Measurements from ENCODE around the gene SF1.

The SF1 gene

DNA sequence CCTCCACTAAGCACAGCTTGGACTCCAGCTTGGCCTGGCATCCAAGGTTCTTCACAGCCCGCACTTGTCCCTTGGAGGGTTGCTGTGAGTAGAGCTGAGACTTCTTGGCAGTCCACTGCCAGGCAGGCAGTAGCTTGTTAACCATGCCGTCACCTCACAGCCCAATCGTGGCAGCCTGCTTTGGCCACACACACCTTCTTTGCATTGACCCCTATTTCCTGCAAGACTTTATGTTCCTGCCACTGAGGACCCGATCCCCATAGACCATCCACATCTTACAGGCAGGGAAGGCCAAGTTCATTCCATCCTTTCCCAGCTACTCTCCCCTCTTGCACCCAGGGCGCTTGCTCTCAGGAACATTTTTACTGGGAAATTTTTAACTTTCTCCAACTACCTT, 16.1 kb downstream of the SF1 start:
- TF ChIP-seq, protein P1, sequence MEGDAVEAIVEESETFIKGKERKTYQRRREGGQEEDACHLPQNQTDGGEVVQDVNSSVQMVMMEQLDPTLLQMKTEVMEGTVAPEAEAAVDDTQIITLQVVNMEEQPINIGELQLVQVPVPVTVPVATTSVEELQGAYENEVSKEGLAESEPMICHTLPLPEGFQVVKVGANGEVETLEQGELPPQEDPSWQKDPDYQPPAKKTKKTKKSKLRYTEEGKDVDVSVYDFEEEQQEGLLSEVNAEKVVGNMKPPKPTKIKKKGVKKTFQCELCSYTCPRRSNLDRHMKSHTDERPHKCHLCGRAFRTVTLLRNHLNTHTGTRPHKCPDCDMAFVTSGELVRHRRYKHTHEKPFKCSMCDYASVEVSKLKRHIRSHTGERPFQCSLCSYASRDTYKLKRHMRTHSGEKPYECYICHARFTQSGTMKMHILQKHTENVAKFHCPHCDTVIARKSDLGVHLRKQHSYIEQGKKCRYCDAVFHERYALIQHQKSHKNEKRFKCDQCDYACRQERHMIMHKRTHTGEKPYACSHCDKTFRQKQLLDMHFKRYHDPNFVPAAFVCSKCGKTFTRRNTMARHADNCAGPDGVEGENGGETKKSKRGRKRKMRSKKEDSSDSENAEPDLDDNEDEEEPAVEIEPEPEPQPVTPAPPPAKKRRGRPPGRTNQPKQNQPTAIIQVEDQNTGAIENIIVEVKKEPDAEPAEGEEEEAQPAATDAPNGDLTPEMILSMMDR (conservative IDR thresholded peaks at IDR 0.05; ENCODE audit: low read length) = no peak
- TF ChIP-seq EZH2phosphoT487 (IDR thresholded peaks at IDR 0.05; ENCODE audit: borderline replicate concordance) = no peak
- H3F3A ChIP-seq (ENCODE audit: low read depth) = peaks cover 25% of the 10 kb centered on the region
- H3K36me3 ChIP-seq (ENCODE audit: insufficient read depth, low read length) = peaks cover 48% of the 10 kb centered on the region
- peaks cover 40% of the 10 kb centered on the region for H3K79me2 ChIP-seq (ENCODE audit: insufficient read depth, low read length)
- no peak overlapping the region for H3K4me3 ChIP-seq (ENCODE audit: low read length, poor library complexity, severe bottlenecking)
- no peaks in the 10 kb centered on the region for H3K9me3 ChIP-seq (ENCODE audit: insufficient read depth, low read depth, low read length)
- peaks cover 61% of the 10 kb centered on the region for H4K20me1 ChIP-seq (ENCODE audit: insufficient read depth, low read length, poor library complexity, severe bottlenecking)
- H3K9ac ChIP-seq (ENCODE audit: low read depth, low read length, poor library complexity, severe bottlenecking) = peak overlapping the region; percentile 38
- no peak overlapping the region for H2AFZ ChIP-seq (ENCODE audit: low read length)
- no peaks in the 10 kb centered on the region for H3K9me2 ChIP-seq (replicated peaks; ENCODE audit: low read depth, low read length)
- no peaks in the 10 kb centered on the region for H3K27me3 ChIP-seq (ENCODE audit: insufficient read depth, low read length, poor library complexity, severe bottlenecking)
- peak overlapping the region; percentile 66 for H3K4me2 ChIP-seq (ENCODE audit: low read depth, low read length, poor library complexity, severe bottlenecking)
- H3K4me1 ChIP-seq (ENCODE audit: insufficient read depth, low read length, poor library complexity, severe bottlenecking) = peaks cover 50% of the 10 kb centered on the region

GRCh38 chr11:64760759-64761420, 17.5 kb downstream of the SF1 start:
- Histone ChIP-seq H3K4me3 (ENCODE audit: low read length, poor library complexity, severe bottlenecking) (no peak overlapping the region), H3K79me2 (ENCODE audit: insufficient read depth, low read length) (peaks cover 29% of the 10 kb centered on the region; the same call in 1 of the 2 replicates), H3K4me1 (ENCODE audit: insufficient read depth, low read length, poor library complexity, severe bottlenecking) (peaks cover 47% of the 10 kb centered on the region), H3K4me2 (ENCODE audit: low read depth, low read length, poor library complexity, severe bottlenecking) (no peak overlapping the region), H3K36me3 (ENCODE audit: insufficient read depth, low read length) (peaks cover 36% of the 10 kb centered on the region), H3F3A (ENCODE audit: low read depth) (peaks cover 25% of the 10 kb centered on the region), H3K9me2 (replicated peaks; ENCODE audit: low read depth, low read length) (no peaks in the 10 kb centered on the region), H2AFZ (ENCODE audit: low read length) (no peak overlapping the region), H3K9me3 (ENCODE audit: insufficient read depth, low read depth, low read length) (no peaks in the 10 kb centered on the region), H4K20me1 (ENCODE audit: insufficient read depth, low read length, poor library complexity, severe bottlenecking) (peaks cover 48% of the 10 kb centered on the region), H3K9ac (ENCODE audit: low read depth, low read length, poor library complexity, severe bottlenecking) (no peak overlapping the region), H3K27me3 (ENCODE audit: insufficient read depth, low read length, poor library complexity, severe bottlenecking) (no peaks in the 10 kb centered on the region)
- no peak for TF ChIP-seq EZH2phosphoT487 (IDR thresholded peaks at IDR 0.05; ENCODE audit: borderline replicate concordance)
- TF ChIP-seq, protein P1 (conservative IDR thresholded peaks at IDR 0.05; ENCODE audit: low read length) = no peak

GRCh38 chr11:64759722-64760719, 18.3 kb downstream of the SF1 start, which contains the start of gene PYGM:
Gene PYGM (minus strand): TSS chr11:64759974. CDS start chr11:64759898, 76 bp downstream.
- Histone ChIP-seq H3K9me2 (replicated peaks; ENCODE audit: low read depth, low read length) (no peaks in the 10 kb centered on the region), H3K4me2 (ENCODE audit: low read depth, low read length, poor library complexity, severe bottlenecking) (no peak within 1 kb of the TSS), H3K9ac (ENCODE audit: low read depth, low read length, poor library complexity, severe bottlenecking) (no peak within 1 kb of the TSS), H3K36me3 (ENCODE audit: insufficient read depth, low read length) (peaks cover 28% of the 10 kb centered on the region), H3K4me3 (ENCODE audit: low read length, poor library complexity, severe bottlenecking) (no peak within 1 kb of the TSS), H3F3A (ENCODE audit: low read depth) (peaks cover 20% of the 10 kb centered on the region), H3K4me1 (ENCODE audit: insufficient read depth, low read length, poor library complexity, severe bottlenecking) (peaks cover 44% of the 10 kb centered on the region), H3K27me3 (ENCODE audit: insufficient read depth, low read length, poor library complexity, severe bottlenecking) (no peaks in the 10 kb centered on the region), H4K20me1 (ENCODE audit: insufficient read depth, low read length, poor library complexity, severe bottlenecking) (peaks cover 39% of the 10 kb centered on the region), H3K9me3 (ENCODE audit: insufficient read depth, low read depth, low read length) (no peaks in the 10 kb centered on the region), H3K79me2 (ENCODE audit: insufficient read depth, low read length) (peaks cover 24% of the 10 kb centered on the region; the same call in 1 of the 2 replicates), H2AFZ (ENCODE audit: low read length) (no peak within 1 kb of the TSS)
- no peak for TF ChIP-seq EZH2phosphoT487 (IDR thresholded peaks at IDR 0.05; ENCODE audit: borderline replicate concordance)
- TF ChIP-seq, protein P1 (conservative IDR thresholded peaks at IDR 0.05; ENCODE audit: low read length) = no peak
